RPMI7951 (cell line): Measurements from ENCODE around the gene RGS3. TPM values are rescaled to one million over a fixed set of nuclear protein-coding genes. Genes with fewer than 3 reads are reported as not detected.
A peak's percentile ranks its signal among the peaks of the same experiment; 100 is the strongest.

Source experiments
- DNase-seq: peaks from one replicate; pipeline ENCODE4 v3.0.0-alpha.2; 2012; ENCODE audit warnings: low read depth
- total RNA-seq: library from RNA; depleted of rRNA; stranded (reverse); fragments of >200 nt; shearing (Covaris generic); gene quantifications from 2 replicates; pipeline ENCODE4 v1.2.3, GENCODE V29; 2014

RGS3 gene
- total RNA-seq, 1 experiment from 2014 or later: 168 TPM

DNA sequence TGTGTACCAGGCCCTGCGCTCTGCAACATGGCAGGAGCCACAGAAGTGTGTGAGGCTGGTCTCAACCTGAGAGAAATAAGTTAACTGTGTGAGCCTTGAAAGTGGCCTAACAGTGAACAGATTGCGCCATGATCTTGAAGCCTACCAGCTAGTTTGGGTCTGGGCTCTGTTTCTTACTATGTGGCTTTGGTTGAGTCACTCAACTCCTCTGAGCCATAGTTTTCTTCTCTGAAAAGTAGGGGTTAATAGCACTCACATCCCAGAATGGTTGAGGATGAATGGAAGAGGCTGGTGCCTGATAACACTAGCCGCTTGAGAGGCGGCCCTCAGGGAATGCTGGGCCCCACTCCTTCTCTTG, 121.5 kb downstream of the RGS3 start:
- DNase-seq: no peak

DNA sequence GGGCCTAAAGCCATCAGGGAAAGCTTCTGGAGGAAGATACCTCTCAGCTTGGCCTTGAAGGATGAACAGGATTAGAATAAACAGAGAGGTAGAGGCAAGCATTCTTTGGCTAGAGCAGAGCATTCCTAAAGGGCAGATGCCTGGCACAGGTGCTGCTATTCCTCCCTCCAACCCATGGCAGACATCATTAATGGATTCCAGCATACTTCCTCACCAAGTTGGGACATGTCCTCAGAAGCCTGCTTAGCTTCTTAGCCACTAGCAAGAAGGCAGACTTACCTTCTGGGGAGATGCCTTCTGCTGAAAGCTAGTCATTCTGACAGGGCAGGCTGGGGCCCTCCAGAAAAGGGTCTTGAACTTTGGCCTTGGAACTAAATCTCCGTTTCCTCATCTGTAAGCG, 122.0 kb downstream of the RGS3 start:
- no peak for DNase-seq

DNA sequence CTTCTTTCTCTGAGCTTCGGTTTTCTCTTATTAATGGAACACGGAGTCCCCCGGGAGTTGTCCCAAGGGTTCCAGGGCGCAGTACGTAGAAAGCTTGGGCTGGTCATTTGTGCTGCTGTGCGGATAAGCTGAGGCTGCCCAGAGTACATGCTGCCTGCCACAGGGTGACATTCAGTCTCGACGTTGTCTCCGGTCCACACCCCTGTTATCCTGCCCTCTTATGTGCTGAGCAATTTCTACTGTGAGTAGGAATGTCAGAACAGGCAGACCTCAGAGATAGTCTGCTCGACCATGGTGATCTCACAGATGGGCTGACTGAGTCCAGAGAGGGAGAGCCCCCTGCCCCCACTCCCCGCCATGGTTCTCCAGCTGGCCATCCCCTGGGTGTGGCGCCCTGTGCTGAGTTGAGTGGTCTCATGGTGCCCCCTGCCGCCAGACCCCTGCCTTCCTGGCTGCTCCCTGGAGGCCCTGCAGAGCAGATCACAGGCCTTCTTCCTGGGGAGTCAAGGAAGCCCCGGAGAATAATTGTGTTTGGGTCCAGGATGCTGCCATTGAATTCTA, 124.0 kb downstream of the RGS3 start:
- no peak for DNase-seq

DNA sequence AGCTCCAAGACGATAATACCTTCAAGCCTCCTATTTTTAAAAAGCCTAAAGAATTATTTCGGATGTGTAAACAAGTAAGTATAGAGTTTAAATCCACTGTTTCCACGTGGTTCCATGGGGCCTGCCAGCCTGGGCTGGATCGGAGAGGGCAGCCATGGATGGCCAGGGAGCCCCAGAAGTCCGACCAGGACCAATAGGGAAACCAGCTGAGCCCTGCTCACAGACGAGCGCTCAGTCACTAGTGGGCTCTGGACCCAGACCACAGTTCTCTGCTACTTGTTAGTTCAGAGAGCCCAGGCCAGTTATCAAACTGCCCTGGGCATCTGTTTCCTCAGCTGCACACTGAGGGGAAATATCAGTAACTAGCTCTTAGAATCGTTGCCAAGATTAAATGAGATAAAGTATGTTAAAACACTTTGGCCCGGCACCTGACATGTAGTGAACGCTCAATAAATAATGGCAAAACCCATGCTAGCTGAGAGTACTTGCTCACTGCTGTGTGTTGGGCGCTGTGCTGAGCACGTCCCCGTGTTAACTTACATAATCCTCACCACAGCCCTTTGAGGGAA, 124.8 kb downstream of the RGS3 start:
- DNase-seq: no peak

DNA sequence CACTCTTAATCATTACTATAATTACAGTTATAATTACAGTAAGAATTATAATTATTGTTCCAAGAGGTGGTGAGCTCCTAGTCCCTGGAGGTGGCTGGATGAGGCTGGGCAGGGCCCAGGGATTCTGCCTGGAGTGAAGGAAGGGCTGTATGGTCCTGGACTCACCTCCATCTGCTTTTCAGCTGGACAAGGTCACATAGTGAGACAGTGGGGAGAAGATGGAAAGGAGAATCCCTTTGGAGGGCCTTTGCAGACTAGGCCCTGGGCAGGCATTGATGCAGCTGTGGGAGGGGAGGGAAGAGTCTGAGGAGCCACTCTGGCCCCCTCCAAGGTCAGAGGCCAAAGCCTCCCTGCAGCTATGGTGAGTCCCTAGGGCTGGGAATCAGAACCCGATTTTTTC, 125.4 kb downstream of the RGS3 start:
- DNase-seq: no peak

DNA sequence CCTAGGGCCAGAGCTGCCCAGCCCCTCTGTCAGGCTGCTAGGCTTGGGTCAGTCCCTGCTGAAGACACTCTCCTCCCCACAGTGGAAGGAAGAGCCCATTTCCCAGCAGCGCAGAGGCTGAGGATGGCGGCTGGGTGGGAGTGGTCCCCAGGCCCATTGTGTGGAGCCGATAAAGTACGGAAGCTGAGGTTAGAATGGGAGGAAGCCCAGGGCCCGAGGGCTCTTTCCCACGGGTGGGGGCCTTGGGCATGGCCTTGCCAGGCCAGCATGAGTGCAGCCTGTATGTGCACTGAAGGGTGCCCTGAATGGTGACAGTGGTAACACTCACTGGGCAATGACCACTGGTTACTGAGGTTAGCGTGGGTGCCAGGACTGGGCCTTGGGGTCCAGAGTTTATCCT, 125.9 kb downstream of the RGS3 start:
- DNase-seq: no peak

DNA sequence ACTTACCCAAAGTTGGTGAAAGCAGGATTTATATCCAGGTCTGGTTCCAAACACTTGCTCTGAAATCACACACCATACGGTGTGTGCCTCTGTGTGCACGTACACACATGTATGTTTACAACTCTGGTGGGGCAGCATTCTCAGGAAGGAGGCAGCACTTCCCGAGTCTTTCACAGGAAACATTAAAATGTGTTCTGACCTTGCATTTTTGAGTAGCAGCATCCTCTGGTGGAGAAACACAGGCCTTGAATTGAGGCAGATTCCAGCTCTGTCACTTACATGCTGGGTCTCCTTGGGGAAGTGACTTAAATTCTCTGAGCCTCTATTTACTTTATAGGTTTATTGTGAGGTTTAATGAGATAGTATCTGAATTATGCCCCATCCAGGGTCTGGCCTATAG, 126.4 kb downstream of the RGS3 start:
- DNase-seq: peak; percentile 57

DNA sequence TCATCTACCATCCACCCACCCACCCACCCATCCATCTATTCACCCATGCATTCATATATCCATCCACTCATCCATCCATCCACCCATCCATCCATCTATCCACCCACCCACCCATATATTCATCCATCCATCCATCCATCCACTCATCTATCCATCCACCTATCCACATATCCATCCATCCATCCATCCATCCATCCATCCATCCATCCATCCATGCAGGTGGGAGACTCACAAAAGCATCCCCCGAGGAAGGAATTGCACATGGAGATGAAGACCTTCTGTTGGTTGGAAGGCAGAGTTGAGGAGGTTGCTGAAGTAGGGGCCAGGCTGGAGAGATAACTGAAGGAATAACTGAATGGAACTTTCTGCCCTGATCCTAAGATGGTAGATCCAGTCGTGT, 126.9 kb downstream of the RGS3 start:
- DNase-seq: no peak

DNA sequence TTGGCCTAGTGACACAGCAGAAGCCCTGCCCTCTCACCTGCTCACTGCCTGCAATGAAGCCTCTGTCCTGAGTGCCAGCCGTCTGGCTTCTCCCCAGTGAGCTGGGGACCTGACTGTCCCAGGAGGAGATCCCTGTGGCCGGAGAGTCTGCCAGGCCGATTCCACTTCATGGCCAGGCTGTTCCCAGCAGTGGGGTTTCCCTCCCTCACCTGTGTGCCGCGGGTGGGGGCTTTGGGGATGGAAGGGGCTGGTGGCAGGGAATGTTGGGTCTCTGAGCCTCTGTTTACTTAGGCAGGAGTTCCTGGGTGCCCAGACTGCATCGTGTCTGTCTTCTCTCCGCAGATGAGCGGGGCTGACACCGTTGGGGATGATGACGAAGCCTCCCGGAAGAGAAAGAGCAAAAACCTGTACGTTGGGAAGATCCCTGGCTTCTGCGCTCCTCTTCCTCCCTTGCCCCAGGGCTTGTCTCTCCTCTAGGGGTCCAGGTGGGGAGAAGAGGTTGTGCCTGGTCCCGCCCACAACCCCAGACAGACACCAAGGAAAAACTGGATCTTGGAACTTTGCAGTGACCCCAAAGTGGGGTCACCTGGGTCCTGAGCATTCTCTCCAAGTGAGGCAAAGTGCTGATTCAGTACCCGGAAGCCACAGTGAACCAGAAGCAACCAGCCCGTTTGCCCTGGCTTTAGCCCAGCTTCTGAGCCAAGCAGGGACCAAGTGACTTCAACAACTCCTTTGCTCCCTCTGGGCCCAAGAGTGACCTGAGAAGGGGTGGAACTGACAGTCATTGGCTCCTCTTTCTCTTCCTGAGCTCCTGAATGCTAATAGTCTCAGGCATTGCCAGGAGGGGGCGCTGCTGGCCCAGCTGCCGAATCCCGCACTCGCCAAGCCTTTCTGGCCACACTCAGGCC, 127.7 kb downstream of the RGS3 start:
- peak; percentile 74 for DNase-seq

DNA sequence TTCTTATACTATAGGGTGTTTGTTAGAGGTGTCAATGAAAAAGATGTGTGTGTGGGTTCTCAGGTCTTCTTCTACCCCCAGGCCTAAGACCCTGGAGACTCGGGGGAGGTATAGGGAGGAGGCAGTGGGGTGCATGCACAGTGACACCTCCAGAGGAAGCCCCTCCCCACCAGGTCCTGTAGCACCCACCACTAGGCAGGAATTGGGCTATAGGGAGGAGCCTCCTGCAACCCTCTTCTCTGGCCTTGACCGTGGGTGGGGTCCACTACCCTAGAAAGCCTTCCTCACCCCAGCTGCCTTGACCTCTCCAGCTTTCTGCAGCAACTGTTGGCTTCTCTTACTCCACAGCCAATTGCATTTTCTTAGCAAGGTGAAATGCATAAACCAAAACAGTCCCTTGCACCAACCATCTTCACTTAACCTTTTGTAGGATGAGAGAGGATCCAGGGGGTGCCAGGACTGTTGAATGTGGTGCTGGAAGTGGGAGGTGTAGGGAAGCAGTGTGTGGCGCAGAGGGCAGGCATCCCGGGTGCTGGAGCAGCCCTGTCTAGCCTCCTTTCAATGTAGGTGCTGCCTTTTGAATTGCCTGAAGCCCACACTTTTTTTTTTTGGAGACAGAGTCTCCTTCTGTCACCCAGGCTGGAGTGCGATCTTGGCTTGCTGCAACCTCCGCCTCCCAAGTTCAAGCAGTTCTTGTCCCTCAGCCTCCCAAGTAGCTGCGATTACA, 128.5 kb downstream of the RGS3 start:
- no peak for DNase-seq

DNA sequence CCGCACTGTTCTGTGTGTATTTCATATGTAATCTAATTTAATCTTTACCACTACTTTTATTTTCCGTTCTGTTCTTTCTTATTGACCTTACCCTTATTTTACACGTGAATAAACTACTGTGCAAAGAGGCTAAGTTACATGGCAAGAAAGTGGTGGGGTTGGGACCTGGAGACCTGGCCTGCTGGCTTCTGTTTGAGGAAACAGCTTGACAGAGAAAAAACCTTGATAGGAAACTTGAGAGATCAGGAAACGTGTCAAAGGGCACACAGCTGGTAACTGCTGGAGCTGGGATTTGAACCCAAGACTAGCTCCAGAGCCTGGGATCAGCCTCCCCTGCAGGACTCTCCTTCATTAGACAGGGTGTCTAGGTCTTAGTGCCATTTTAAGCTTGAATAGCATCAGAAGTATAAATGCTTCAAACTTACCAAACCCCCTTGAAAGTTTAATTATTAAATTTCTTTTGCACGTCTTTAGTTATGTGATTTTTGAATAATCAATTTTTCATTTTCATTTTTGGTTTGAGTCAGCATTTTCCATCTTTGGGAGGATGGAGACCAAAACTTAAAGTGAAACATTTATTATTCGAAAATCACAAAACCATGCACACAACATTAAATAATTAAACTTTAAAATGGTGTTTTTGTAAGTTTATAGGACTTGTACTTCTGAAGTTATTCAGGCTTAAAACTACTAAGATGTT, 129.5 kb downstream of the RGS3 start:
- no peak for DNase-seq

DNA sequence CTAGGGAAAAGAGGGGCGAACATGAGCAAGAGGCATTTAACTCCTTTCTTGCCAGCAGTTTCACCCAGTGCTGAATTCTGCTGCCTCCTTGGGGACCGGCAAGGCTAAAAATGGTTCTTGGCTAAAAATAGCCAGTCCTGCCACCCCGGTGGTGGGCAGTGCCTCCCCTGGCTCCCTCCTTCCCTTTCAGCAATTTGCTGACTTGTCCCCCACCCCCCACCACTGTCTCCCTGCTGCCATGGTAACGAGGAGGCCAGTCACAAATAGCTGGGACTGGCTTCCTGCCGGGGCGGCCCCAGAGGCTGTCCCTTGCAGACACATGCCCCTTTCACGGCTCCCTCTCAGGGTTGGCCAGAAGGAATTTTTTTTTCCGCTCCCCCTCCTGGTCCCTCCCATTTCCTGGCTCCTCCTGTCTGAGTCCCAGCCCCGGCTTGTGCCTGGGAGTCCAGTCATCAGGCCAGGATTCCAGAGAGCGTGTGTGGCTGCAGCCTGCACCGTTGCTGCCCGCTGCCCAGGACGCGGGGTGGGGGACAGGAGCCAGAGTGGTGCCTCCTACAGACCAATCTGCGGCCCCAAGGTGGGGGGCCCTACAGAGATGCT, 130.3 kb downstream of the RGS3 start:
- peak; percentile 99 for DNase-seq

DNA sequence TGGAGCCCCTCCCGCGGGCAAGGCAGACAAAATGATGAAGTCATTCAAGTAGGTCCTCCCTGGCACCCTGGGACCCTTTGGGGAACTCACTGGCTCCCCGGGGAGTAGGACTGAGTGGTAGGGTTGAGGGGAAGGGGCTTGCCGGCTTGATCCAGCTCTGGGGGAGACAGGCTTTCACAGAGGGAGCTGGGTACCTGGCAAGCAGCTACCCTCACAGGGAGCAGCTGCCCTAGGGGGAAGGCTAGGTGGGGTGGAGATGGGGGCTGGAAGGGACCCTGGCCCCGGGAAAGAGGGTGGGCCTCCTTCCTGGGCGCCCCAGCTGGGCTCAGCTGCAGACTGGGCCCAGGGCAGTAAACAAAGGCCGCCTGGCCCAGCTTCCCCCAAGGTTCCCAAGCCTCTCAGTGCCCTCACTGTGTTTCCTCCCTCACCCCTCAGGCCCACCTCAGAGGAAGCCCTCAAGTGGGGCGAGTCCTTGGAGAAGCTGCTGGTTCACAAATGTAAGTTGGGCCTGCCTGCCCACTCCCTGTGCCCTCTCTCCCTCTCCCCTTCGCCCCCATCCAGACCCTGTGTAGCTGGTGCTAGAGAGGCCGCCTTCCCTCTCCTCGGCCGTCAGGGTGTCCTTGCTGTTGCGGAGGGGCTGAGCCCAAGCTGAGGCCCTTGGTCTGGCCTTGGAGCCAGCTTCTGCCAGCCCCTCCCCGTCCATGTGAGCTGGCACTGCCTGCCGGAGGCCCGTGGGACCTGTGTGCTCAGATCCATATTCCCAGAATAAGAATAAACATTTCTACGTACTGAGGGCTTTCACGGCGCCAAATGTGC, 131.2 kb downstream of the RGS3 start:
- DNase-seq: no peak

DNA sequence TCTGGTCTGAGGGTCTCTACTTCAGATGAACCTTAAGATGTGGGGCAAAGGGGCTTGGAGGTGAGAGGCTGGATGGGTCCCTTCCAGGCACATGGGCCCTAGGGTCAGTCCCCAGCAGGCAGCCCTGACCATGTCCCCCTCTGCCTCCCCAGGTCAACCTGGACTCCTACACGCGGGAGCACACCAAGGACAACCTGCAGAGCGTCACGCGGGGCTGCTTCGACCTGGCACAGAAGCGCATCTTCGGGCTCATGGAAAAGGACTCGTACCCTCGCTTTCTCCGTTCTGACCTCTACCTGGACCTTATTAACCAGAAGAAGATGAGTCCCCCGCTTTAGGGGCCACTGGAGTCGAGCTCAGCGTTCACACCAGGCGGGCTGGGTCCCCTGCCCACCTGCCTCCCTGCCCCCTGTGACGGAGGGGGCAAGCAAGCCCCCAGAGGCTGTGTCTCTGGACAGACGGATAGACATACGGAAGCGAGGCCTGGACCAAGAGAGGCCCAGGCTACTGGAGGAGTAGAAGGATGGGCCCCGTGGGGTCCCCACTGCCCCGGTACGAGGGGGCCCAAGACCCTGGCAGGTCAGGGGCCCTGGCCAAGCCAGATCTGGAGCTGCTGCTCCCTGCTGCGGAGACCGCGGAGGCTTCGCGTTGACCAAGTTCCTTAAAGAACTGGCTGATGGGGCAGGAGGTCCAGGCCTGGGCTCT, 133.2 kb downstream of the RGS3 start:
- DNase-seq: peak; percentile 22

DNA sequence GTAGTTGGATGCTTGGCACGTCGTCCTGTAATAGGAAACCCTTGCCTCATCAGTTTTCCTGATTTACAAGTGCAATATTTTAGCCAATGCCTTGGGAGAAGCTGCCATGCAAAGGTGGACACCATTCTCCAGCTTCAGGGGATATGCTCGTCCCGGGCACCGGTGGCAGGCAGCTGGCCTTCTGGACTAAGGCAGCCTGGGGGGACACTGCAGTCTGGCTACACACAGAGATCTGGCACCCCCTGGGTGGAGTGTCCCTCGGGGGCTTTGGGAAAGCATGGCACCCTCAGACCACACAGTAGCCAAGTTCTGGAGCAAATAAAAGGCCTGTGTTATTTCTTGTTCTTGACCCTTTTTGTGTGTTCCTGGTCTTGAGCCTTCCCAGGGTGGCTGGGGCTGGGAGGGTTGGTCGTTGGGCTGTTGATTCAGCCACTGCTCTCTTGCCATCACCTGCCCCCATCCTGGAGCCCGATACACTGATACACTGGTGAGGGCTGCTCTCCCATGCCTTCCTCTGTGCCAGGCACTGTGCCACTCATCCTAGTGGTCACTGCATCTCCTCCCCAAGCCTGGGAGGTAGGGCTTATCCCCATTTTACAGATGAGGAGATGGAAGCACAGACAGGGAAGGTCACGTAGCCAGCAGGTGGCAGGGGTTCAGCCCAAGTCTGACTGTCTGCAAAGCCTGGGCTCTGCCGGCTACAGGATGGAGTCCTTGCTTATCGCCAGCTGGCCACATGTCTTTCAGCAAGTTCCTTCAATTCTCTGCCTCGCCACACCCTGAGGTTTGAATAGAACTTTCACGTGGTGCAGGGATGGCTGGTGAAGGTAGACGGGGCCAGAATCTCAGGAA, 134.1 kb downstream of the RGS3 start:
- peak; percentile 22 for DNase-seq

DNA sequence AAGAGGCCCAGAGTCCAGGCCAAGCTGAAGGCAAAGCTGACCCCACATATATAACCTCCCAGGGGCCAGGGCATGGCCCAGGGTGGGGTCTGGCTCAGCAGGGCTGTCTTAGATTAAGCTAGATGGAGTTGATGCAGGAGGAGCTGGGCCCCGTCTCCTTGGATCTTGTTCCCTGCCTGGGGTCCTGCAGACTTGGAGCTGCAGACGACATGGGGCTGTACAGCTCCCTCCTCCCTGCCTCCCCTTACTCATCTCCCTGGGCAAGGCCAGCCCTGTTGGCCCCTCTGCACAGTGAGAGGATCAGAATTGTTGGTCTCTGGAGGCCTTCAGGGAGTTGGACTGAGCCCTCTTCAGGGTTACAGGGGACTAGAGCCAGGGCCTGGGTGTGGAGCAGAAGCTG, 134.9 kb downstream of the RGS3 start:
- DNase-seq: peak; percentile 15

DNA sequence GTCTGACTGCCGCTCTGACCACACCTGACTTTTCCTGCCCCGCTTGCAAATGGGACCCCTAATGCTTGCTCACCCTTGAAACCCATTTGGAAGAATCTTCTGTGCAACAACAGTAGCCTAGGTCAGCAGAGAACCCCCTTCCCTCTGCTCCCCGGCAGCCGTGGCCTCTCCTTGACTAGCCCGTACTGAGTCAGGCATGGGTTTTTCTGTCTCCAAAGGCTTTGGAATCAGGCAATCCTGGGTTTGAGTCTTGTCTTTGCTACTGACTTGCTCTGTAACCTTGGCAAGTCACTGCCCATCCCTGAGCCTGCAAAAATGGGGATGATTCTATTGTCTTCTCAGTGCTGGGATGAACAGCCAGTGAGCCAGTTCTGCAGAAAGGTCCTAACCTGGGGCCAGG, 135.4 kb downstream of the RGS3 start:
- DNase-seq: peak; percentile 46

DNA sequence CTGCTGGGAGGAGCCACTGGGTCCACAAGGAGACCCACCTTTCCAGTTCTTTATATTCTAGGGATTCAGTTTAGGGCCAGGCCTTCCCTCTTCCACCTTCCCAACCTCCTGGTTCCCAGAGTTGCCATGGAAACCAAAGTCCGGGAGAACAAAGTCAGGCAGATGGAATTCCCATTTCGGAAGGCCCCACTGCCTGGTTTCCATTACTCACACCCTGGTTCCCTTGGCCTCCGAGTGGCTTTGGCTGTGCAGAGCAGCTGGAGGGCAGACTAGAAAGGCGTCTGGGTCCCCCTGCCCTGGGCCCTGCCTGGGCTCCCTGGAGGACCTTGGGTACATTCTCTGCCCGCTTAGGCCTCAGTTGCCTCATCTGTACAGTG, 136.1 kb downstream of the RGS3 start:
- DNase-seq: peak; percentile 97
